ENCODE results near the gene LRRFIP1. TPM values are rescaled to one million over a fixed set of nuclear protein-coding genes. Genes with fewer than 3 reads are reported as not detected.

The LRRFIP1 gene
- total RNA-seq, 2 experiments from 2014 or later = 157 to 161 TPM

DNA sequence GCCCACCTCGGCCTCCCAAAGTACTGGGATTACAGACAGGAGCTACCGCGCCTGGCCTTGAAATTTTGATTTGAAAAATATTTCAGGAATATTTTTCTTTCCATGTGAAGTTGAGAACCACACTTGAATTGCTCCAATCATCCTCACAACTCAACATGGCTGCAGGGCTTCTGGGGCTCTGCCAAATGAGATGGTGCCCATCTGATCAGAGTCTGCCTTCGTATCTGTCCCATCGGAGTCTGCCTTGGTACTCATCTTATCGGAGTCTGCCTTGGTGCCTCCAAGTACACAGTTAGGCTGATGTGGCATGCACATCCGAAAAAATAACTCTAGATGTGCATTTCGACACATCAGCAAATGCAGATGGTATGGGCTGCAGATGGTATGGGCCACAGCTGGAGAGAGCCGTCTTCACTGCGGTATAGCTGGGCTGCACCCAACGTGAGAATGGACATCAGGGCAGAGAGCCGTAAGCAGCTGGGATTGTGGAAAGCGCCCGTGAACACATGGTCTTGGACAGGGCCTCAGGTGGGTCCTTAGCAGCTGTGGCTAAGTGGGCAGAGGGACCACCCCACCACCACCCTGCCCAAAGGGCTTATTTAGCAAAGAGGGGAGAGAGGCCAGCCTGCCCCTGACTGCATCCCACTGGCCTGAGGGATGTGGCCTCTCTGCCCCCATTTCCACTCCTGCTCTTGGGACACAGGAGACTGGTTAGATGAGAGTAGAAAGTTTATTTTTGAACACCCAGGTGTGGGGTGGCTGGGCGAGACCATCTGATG, 119.1 kb downstream of the LRRFIP1 start:
- H3K27ac ChIP-seq (ENCODE audit: low read depth in 1 of 2, low read length in 2 of 2) = no peak overlapping the region
- no peak overlapping the region for H3K4me3 ChIP-seq (ENCODE audit: low read length)
- CTCF ChIA-PET = interaction anchor here (1.3 to 6.7 kb wide), 5 partner anchors 54 to 234 kb away, joined by 5 to 101 read pairs (median 16); no protein-coding TSS in a partner anchor
- Mint-ChIP-seq H3K36me3 (ENCODE audit: low read depth) (peaks cover 81% of the 10 kb centered on the region), H3K4me1 (ENCODE audit: low read depth) (peaks cover 38% of the 10 kb centered on the region), H3K4me3 (no peak overlapping the region), H3K9me3 (no peaks in the 10 kb centered on the region), H3K27ac (peak overlapping the region; percentile 56), H3K27me3 (no peaks in the 10 kb centered on the region)
- TF ChIP-seq CTCF (IDR thresholded peaks at IDR 0.05) = no peak
- no peaks in the 10 kb centered on the region for H3K27me3 ChIP-seq (ENCODE audit: control insufficient read depth in 1 of 2, insufficient read depth in 2 of 2, low read length in 2 of 2)
- no peak for DNase-seq
- no peaks in the 10 kb centered on the region for H3K9me3 ChIP-seq (ENCODE audit: control insufficient read depth in 1 of 2, insufficient read depth in 1 of 2, low read length in 2 of 2)
- ATAC-seq (ENCODE audit: poor library complexity) = no peak
- peaks cover 66% of the 10 kb centered on the region for H3K36me3 ChIP-seq (ENCODE audit: insufficient read depth, low read length)
- POLR2A ChIA-PET = no interaction called here
- H3K4me1 ChIP-seq (ENCODE audit: insufficient read depth, low read length) = peaks cover 28% of the 10 kb centered on the region
- intact Hi-C loops (cut with DNase I, micrococcal nuclease) = no loop called here

DNA sequence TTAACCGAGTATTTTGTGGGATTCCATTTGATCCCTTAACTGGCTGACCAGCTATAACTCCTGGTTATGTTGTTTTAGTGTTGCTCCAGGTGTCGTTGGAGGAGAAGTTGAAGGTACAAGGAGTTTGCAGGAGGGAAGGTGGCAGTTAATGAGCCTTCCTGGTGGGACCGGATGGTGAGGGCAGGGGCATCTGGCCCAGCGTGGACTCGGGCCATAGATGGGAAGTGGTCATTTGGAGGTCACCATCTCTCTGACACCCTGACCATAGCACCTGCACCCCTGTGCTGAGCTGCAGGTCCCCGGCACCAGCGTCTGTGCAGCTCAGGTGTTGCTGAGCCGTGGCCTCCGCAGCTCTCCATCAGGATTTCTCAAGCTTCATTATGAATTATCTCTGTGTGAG, 119.8 kb downstream of the LRRFIP1 start:
- H3K4me1 ChIP-seq (ENCODE audit: insufficient read depth, low read length) = peaks cover 27% of the 10 kb centered on the region
- H3K4me1 Mint-ChIP-seq (ENCODE audit: low read depth) = peaks cover 38% of the 10 kb centered on the region
- no peaks in the 10 kb centered on the region for H3K27me3 ChIP-seq (ENCODE audit: control insufficient read depth in 1 of 2, insufficient read depth in 2 of 2, low read length in 2 of 2)
- peak overlapping the region; percentile 36 for H3K27ac Mint-ChIP-seq
- no peaks in the 10 kb centered on the region for H3K27me3 Mint-ChIP-seq
- peak overlapping the region; percentile 20 for H3K4me3 Mint-ChIP-seq
- no peaks in the 10 kb centered on the region for H3K9me3 ChIP-seq (ENCODE audit: control insufficient read depth in 1 of 2, insufficient read depth in 1 of 2, low read length in 2 of 2)
- no peak for TF ChIP-seq CTCF (IDR thresholded peaks at IDR 0.05)
- no peaks in the 10 kb centered on the region for H3K9me3 Mint-ChIP-seq
- intact Hi-C loops (cut with DNase I, micrococcal nuclease) = no loop called here
- no peak for DNase-seq
- POLR2A ChIA-PET = no interaction called here
- CTCF ChIA-PET = interaction anchor here (1.3 to 6.7 kb wide), 3 partner anchors 75 to 235 kb away, joined by 5 to 101 read pairs (median 16); no protein-coding TSS in a partner anchor
- H3K36me3 Mint-ChIP-seq (ENCODE audit: low read depth) = peaks cover 81% of the 10 kb centered on the region
- no peak overlapping the region for H3K27ac ChIP-seq (ENCODE audit: low read depth in 1 of 2, low read length in 2 of 2)
- ATAC-seq (ENCODE audit: poor library complexity) = no peak
- no peak overlapping the region for H3K4me3 ChIP-seq (ENCODE audit: low read length)
- peaks cover 69% of the 10 kb centered on the region for H3K36me3 ChIP-seq (ENCODE audit: insufficient read depth, low read length)

- Histone ChIP-seq H3K4me3 (ENCODE audit: low read length) (no peak overlapping the region), H3K36me3 (ENCODE audit: insufficient read depth, low read length) (peaks cover 76% of the 10 kb centered on the region), H3K27ac (ENCODE audit: low read depth in 1 of 2, low read length in 2 of 2) (no peak overlapping the region), H3K27me3 (ENCODE audit: control insufficient read depth in 1 of 2, insufficient read depth in 2 of 2, low read length in 2 of 2) (no peaks in the 10 kb centered on the region), H3K4me1 (ENCODE audit: insufficient read depth, low read length) (peaks cover 16% of the 10 kb centered on the region), H3K9me3 (ENCODE audit: control insufficient read depth in 1 of 2, insufficient read depth in 1 of 2, low read length in 2 of 2) (no peaks in the 10 kb centered on the region)
- CTCF ChIA-PET = interaction anchor here (1.0 kb wide), 1 partner anchor 236 kb away, joined by 4 read pairs; no protein-coding TSS in a partner anchor
- Mint-ChIP-seq H3K4me1 (ENCODE audit: low read depth) (peaks cover 25% of the 10 kb centered on the region), H3K27me3 (no peaks in the 10 kb centered on the region), H3K36me3 (ENCODE audit: low read depth) (peaks cover 84% of the 10 kb centered on the region), H3K4me3 (no peak overlapping the region), H3K9me3 (no peaks in the 10 kb centered on the region), H3K27ac (peak overlapping the region; percentile 15)
- no peak for ATAC-seq (ENCODE audit: poor library complexity)
- DNase-seq = no peak
- POLR2A ChIA-PET = no interaction called here
- intact Hi-C loops (cut with DNase I, micrococcal nuclease) = no loop called here
- no peak for TF ChIP-seq CTCF (IDR thresholded peaks at IDR 0.05)
Observed at GRCh38 chr2:237749002-237749401, 121.6 kb downstream of the LRRFIP1 start.

All from CD4-positive, alpha-beta T cell (primary cell).